ENCODE measurements around the gene SLC10A7. TPM values are rescaled to one million over a fixed set of nuclear protein-coding genes. Genes with fewer than 3 reads are reported as not detected.

SLC10A7 gene
- total RNA-seq, 2 experiments from 2014 or later, result 8.7 to 9.9 TPM

- Mint-ChIP-seq H3K27me3 (no peaks in the 10 kb centered on the region), H3K4me1 (ENCODE audit: low read depth) (peaks cover 14% of the 10 kb centered on the region), H3K4me3 (no peak overlapping the region), H3K36me3 (ENCODE audit: low read depth) (peaks cover 22% of the 10 kb centered on the region), H3K27ac (no peak overlapping the region), H3K9me3 (no peaks in the 10 kb centered on the region)
- POLR2A ChIA-PET, result no interaction called here
- DNase-seq (no peak), ATAC-seq (ENCODE audit: poor library complexity) (no peak)
- Histone ChIP-seq H3K4me1 (ENCODE audit: insufficient read depth, low read length) (no peaks in the 10 kb centered on the region), H3K36me3 (ENCODE audit: insufficient read depth, low read length) (peaks cover 3% of the 10 kb centered on the region), H3K9me3 (ENCODE audit: control insufficient read depth in 1 of 2, insufficient read depth in 1 of 2, low read length in 2 of 2) (no peaks in the 10 kb centered on the region), H3K4me3 (ENCODE audit: low read length) (no peak overlapping the region), H3K27me3 (ENCODE audit: control insufficient read depth in 1 of 2, insufficient read depth in 2 of 2, low read length in 2 of 2) (no peaks in the 10 kb centered on the region), H3K27ac (ENCODE audit: low read depth in 1 of 2, low read length in 2 of 2) (no peak overlapping the region)
- CTCF ChIA-PET, result no interaction called here
- intact Hi-C loops (cut with DNase I, micrococcal nuclease), result no loop called here
- no peak for TF ChIP-seq CTCF (IDR thresholded peaks at IDR 0.05)
Observed at GRCh38 chr4:146514651-146515357, 6.9 kb downstream of the SLC10A7 start.

- DNase-seq (no peak), ATAC-seq (ENCODE audit: poor library complexity) (no peak)
- CTCF ChIA-PET, result no interaction called here
- Mint-ChIP-seq H3K4me1 (ENCODE audit: low read depth) (peaks cover 12% of the 10 kb centered on the region), H3K36me3 (ENCODE audit: low read depth) (peaks cover 34% of the 10 kb centered on the region), H3K27ac (no peak overlapping the region), H3K9me3 (no peaks in the 10 kb centered on the region), H3K4me3 (no peak overlapping the region), H3K27me3 (no peaks in the 10 kb centered on the region)
- no peaks in the 10 kb centered on the region for H3K27me3 ChIP-seq (ENCODE audit: control insufficient read depth in 1 of 2, insufficient read depth in 2 of 2, low read length in 2 of 2)
- POLR2A ChIA-PET, result no interaction called here
- no peaks in the 10 kb centered on the region for H3K9me3 ChIP-seq (ENCODE audit: control insufficient read depth in 1 of 2, insufficient read depth in 1 of 2, low read length in 2 of 2)
- intact Hi-C loops (cut with DNase I, micrococcal nuclease), result no loop called here
- TF ChIP-seq CTCF (IDR thresholded peaks at IDR 0.05), result no peak
- no peak overlapping the region for H3K27ac ChIP-seq (ENCODE audit: low read depth in 1 of 2, low read length in 2 of 2)
- no peak overlapping the region for H3K4me3 ChIP-seq (ENCODE audit: low read length)
- peaks cover 7% of the 10 kb centered on the region for H3K36me3 ChIP-seq (ENCODE audit: insufficient read depth, low read length)
- no peaks in the 10 kb centered on the region for H3K4me1 ChIP-seq (ENCODE audit: insufficient read depth, low read length)
Observed at GRCh38 chr4:146513548-146513947, 8.2 kb downstream of the SLC10A7 start.

- no peak for ATAC-seq (ENCODE audit: poor library complexity)
Observed at GRCh38 chr4:146511381-146511780, 10.4 kb downstream of the SLC10A7 start.

More at GRCh38 chr4:146511381-146511780, 10.4 kb downstream of the SLC10A7 start:
- Mint-ChIP-seq H3K27me3 (no peaks in the 10 kb centered on the region), H3K27ac (no peak overlapping the region), H3K4me1 (ENCODE audit: low read depth) (no peaks in the 10 kb centered on the region), H3K9me3 (no peaks in the 10 kb centered on the region), H3K36me3 (ENCODE audit: low read depth) (peaks cover 45% of the 10 kb centered on the region), H3K4me3 (no peak overlapping the region)
- ChIA-PET POLR2A (no interaction called here), CTCF (no interaction called here)
- Histone ChIP-seq H3K27ac (ENCODE audit: low read depth in 1 of 2, low read length in 2 of 2) (no peak overlapping the region), H3K4me3 (ENCODE audit: low read length) (no peak overlapping the region), H3K27me3 (ENCODE audit: control insufficient read depth in 1 of 2, insufficient read depth in 2 of 2, low read length in 2 of 2) (no peaks in the 10 kb centered on the region), H3K9me3 (ENCODE audit: control insufficient read depth in 1 of 2, insufficient read depth in 1 of 2, low read length in 2 of 2) (no peaks in the 10 kb centered on the region), H3K36me3 (ENCODE audit: insufficient read depth, low read length) (peaks cover 10% of the 10 kb centered on the region), H3K4me1 (ENCODE audit: insufficient read depth, low read length) (no peaks in the 10 kb centered on the region)
- intact Hi-C loops (cut with DNase I, micrococcal nuclease), result no loop called here
- no peak for TF ChIP-seq CTCF (IDR thresholded peaks at IDR 0.05)
- DNase-seq, result peak in 1 of 14 experiments; percentile 10

All from CD4-positive, alpha-beta T cell (primary cell).